Activated CD4-positive, alpha-beta T cell treated with anti-CD3 and anti-CD28 coated beads, Interleukin-2, amount 10 ng/mL, durations not matched to agents 24 days and 14 days (primary cell): ENCODE measurements around the gene PIK3R1. TPM values are rescaled to one million over a fixed set of nuclear protein-coding genes. Genes with fewer than 3 reads are reported as not detected.

Source experiments
- DNase-seq: peaks from one replicate; pipeline ENCODE4 v3.0.0; 2022
- H3K27ac Mint-ChIP-seq: one replicate; pipeline ENCODE4 v1.8.0; 2022; ENCODE audit warnings: mild to moderate bottlenecking, mixed read lengths
- H3K27me3 Mint-ChIP-seq: one replicate; pipeline ENCODE4 v1.8.0; 2022; ENCODE audit warnings: mixed read lengths
- H3K36me3 Mint-ChIP-seq: one replicate; pipeline ENCODE4 v1.8.0; 2022; ENCODE audit warnings: low read depth, mild to moderate bottlenecking, mixed read lengths
- H3K4me1 Mint-ChIP-seq: one replicate; pipeline ENCODE4 v1.8.0; 2021; ENCODE audit warnings: mixed read lengths
- H3K4me3 Mint-ChIP-seq: one replicate; pipeline ENCODE4 v1.8.0; 2022; ENCODE audit warnings: mild to moderate bottlenecking, moderate library complexity, mixed read lengths
- H3K9me3 Mint-ChIP-seq: one replicate; pipeline ENCODE4 v1.8.0; 2021; ENCODE audit warnings: mixed read lengths
- intact Hi-C: fragments of 100-400 bp; cut with micrococcal nuclease; formaldehyde crosslinking; loops from one replicate; pipeline ENCODE4 v1.15.1; 2023
- total RNA-seq: library from RNA; stranded (reverse); gene quantifications from 2 replicates; pipeline ENCODE4 v1.2.3, GENCODE V29; 2022

Gene PIK3R1
- total RNA-seq, 1 donor from 2014 or later, result 38.6 TPM

DNA sequence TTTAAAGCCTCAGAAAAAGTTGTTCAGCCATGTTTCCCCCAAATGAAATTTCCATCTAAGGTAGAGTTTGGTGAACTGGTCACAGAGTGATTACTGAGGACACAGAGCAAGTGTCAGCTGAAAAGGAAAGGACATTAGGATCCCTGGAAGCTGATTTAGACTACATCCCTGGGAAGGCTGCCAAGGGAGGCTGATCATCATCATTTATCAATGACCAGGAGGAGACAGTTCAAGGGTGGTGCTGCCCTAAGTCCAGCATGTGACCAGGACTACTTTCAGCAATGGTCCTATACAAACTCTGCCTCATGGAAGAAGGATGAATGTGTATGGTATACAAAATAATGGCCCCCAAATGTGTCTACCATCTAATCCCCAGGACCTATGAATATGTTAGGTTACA is 120.6 kb downstream of the PIK3R1 start:
- H3K4me1 Mint-ChIP-seq, result peaks cover 1% of the 10 kb centered on the region
- H3K36me3 Mint-ChIP-seq, result no peaks in the 10 kb centered on the region
- no peak overlapping the region for H3K27ac Mint-ChIP-seq
- peaks cover 8% of the 10 kb centered on the region for H3K9me3 Mint-ChIP-seq
- peaks cover 20% of the 10 kb centered on the region for H3K27me3 Mint-ChIP-seq
- H3K4me3 Mint-ChIP-seq, result no peak overlapping the region
- no peak for DNase-seq
- intact Hi-C loops, result no loop called here

DNA sequence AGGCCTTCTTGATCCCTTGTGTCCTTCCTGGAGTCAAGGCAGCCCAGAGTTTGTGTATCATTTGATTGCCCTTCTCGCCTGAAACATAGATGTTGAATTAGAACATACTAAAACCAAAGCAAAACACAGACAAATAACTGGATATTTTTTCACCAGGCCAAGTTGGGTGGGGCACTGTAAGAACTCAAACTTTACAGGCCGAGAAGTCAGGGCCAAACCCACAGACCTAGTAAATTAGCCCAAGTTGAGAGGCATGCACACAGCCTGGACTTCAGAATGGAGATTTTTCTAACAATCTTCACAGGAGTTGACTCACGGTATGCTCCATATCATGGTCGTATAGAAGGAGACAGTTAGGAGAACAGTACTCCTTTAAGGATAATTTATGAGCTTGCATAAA is 121.7 kb downstream of the PIK3R1 start:
- Mint-ChIP-seq H3K27me3 (peaks cover 25% of the 10 kb centered on the region), H3K9me3 (peaks cover 8% of the 10 kb centered on the region), H3K27ac (no peak overlapping the region), H3K36me3 (no peaks in the 10 kb centered on the region), H3K4me3 (no peak overlapping the region), H3K4me1 (peaks cover 4% of the 10 kb centered on the region)
- no peak for DNase-seq
- intact Hi-C loops, result no loop called here

DNA sequence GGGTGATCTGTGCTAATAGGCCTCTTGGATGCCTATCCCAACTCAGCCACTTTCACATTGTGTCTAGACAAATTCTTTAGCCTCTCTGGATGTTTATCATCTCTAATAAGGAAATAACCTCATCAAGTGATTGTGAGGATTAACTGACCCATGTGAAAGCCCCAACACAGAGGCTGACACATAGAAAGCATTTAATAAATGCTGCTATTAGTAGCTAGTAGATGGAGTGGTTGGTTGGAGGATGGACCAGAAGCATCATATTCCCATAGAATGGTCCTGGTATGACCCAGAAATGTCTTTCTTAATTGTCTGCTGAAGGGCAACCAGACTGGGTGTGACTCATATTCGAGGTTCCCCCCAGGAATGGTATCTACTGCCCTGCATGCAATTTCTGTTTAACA is 124.4 kb downstream of the PIK3R1 start:
- peaks cover 25% of the 10 kb centered on the region for H3K27me3 Mint-ChIP-seq
- intact Hi-C loops, result no loop called here
- H3K4me3 Mint-ChIP-seq, result no peak overlapping the region
- no peak for DNase-seq
- peaks cover 8% of the 10 kb centered on the region for H3K9me3 Mint-ChIP-seq
- no peaks in the 10 kb centered on the region for H3K36me3 Mint-ChIP-seq
- H3K4me1 Mint-ChIP-seq, result peaks cover 26% of the 10 kb centered on the region
- H3K27ac Mint-ChIP-seq, result no peak overlapping the region

- H3K36me3 Mint-ChIP-seq, result no peaks in the 10 kb centered on the region
- H3K27ac Mint-ChIP-seq, result no peak overlapping the region
- peaks cover 3% of the 10 kb centered on the region for H3K9me3 Mint-ChIP-seq
- peaks cover 31% of the 10 kb centered on the region for H3K4me1 Mint-ChIP-seq
- H3K4me3 Mint-ChIP-seq, result no peak overlapping the region
- intact Hi-C loops, result no loop called here
- no peak for DNase-seq
- peaks cover 21% of the 10 kb centered on the region for H3K27me3 Mint-ChIP-seq
Measured at GRCh38 chr5:68341006-68341405, 125.5 kb downstream of the PIK3R1 start.

DNA sequence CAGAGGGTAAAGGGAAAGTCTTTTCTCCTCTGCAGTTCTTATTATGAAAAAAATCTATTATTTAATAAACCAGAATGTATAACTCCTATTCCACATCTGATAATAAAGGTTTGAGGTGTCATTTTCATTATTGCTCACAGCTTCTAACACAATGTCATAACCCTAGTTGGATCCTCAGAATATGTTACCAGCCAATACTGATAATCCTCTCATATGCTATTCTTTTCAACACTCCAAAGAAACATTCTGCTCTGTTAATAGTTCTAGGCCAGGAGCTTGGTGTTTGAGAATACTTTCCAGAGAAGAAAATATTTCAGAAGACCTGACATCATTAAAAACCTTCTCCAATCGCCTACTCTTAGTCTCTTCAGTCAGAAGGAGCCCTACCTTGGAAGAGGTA is 127.1 kb downstream of the PIK3R1 start:
- H3K27me3 Mint-ChIP-seq, result peaks cover 18% of the 10 kb centered on the region
- peaks cover 33% of the 10 kb centered on the region for H3K4me1 Mint-ChIP-seq
- intact Hi-C loops, result loop anchor here (1.0 kb wide), 1 partner anchor 27 kb away; no protein-coding TSS in a partner anchor
- H3K9me3 Mint-ChIP-seq, result peaks cover 9% of the 10 kb centered on the region
- no peak for DNase-seq
- no peak overlapping the region for H3K27ac Mint-ChIP-seq
- no peak overlapping the region for H3K4me3 Mint-ChIP-seq
- no peaks in the 10 kb centered on the region for H3K36me3 Mint-ChIP-seq

GRCh38 chr5:68343421-68343826 is 127.9 kb downstream of the PIK3R1 start:
- Mint-ChIP-seq H3K36me3 (no peaks in the 10 kb centered on the region), H3K27ac (no peak overlapping the region), H3K9me3 (peaks cover 11% of the 10 kb centered on the region), H3K27me3 (peaks cover 18% of the 10 kb centered on the region), H3K4me1 (peaks cover 34% of the 10 kb centered on the region), H3K4me3 (no peak overlapping the region)
- intact Hi-C loops, result loop anchor here (1.0 kb wide), 1 partner anchor 26 kb away; no protein-coding TSS in a partner anchor
- peak; percentile 68 for DNase-seq

DNA sequence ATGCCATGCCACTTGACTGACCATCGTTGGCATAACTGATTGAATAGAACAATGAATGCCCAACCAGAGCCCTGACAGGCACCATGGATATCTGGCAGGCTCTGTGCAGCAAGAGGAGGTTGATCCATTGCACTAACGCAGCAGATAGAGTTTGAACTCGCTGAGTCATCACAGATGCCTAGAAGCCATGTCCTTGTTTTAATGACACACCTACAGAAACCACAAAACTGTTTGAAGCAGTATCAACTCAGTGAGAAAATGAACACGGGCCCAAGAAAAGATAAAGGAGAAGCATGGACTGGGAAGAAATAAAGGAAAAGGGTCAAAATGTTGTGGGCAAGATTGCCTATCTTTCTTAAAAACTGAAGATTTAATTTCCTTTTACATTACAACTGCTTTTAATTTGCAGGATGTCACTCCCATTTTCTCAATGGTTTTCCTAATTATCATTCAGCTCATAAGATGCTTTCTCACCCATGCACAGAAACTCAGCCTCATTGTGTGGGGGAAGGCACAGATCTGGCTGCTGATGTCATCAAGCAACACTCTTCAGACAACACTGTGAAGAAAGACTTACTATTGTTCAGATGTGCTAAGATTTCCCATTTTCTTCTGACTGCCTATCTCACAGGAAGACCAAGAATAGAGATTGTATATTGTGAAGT is 129.0 kb downstream of the PIK3R1 start:
- DNase-seq, result peak; percentile 69

GRCh38 chr5:68345171-68345570 is 129.6 kb downstream of the PIK3R1 start:
- no peak overlapping the region for H3K27ac Mint-ChIP-seq
- intact Hi-C loops, result loop anchor here (2.0 kb wide), 1 partner anchor 78 kb away; no protein-coding TSS in a partner anchor
- no peak for DNase-seq
- H3K4me3 Mint-ChIP-seq, result no peak overlapping the region
- H3K36me3 Mint-ChIP-seq, result no peaks in the 10 kb centered on the region
- peaks cover 10% of the 10 kb centered on the region for H3K27me3 Mint-ChIP-seq
- H3K4me1 Mint-ChIP-seq, result peaks cover 34% of the 10 kb centered on the region
- peaks cover 8% of the 10 kb centered on the region for H3K9me3 Mint-ChIP-seq

More for the DNA sequence above, 129.0 kb downstream of the PIK3R1 start:
- H3K27ac Mint-ChIP-seq, result peak overlapping the region; percentile 71
- peak overlapping the region; percentile 44 for H3K4me3 Mint-ChIP-seq
- intact Hi-C loops, result loop anchor here (1.0 to 2.0 kb wide), 5 partner anchors 37 to 120 kb away; no protein-coding TSS in a partner anchor
- H3K36me3 Mint-ChIP-seq, result no peaks in the 10 kb centered on the region
- H3K9me3 Mint-ChIP-seq, result peaks cover 8% of the 10 kb centered on the region
- H3K27me3 Mint-ChIP-seq, result peaks cover 13% of the 10 kb centered on the region
- H3K4me1 Mint-ChIP-seq, result peaks cover 34% of the 10 kb centered on the region

DNA sequence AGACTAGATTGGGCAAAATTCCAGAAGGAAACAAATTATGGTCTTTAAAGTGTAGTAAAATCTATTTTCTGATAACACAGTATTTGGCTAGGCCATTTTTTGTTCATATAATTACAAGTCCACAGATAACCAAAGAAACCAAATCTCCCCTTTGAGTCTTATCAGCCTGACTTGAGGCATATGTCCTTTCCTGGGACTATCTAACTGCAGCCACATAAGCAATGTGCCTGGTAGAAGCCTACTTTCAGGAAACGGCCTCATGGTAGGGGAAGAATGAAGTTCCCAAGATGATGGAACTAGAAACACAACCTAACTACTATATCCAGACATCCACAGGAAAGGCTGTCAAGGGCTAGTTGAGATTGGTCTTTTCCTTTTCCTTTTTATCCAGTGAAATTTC is 130.0 kb downstream of the PIK3R1 start:
- no peak overlapping the region for H3K4me3 Mint-ChIP-seq
- no peak for DNase-seq
- H3K27ac Mint-ChIP-seq, result no peak overlapping the region
- intact Hi-C loops, result loop anchor here (2.0 kb wide), 1 partner anchor 77 kb away; no protein-coding TSS in a partner anchor
- H3K36me3 Mint-ChIP-seq, result no peaks in the 10 kb centered on the region
- H3K9me3 Mint-ChIP-seq, result peaks cover 8% of the 10 kb centered on the region
- H3K27me3 Mint-ChIP-seq, result peaks cover 7% of the 10 kb centered on the region
- H3K4me1 Mint-ChIP-seq, result peaks cover 34% of the 10 kb centered on the region

DNA sequence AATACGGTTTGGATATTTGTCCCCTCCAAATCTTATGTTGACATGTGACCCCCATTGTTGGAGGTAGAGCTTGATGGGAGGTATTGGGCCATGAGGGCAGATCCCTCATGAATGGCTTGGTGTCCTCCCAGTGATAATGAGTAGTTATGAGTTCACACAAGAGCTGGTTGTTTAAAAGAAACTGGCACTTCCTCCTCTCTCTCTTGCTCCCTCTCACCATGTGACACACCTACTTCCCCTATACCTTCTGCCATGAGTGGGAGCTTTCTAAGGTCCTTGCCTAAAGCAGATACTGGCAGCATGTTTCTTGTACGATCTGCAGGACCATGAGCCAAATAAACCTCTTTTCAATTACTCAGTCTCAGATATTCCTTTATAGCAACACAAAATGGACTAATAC is 132.0 kb downstream of the PIK3R1 start:
- intact Hi-C loops, result no loop called here
- no peak overlapping the region for H3K4me3 Mint-ChIP-seq
- no peak for DNase-seq
- H3K36me3 Mint-ChIP-seq, result no peaks in the 10 kb centered on the region
- no peak overlapping the region for H3K27ac Mint-ChIP-seq
- H3K27me3 Mint-ChIP-seq, result no peaks in the 10 kb centered on the region
- H3K4me1 Mint-ChIP-seq, result peaks cover 31% of the 10 kb centered on the region
- H3K9me3 Mint-ChIP-seq, result peaks cover 8% of the 10 kb centered on the region

DNA sequence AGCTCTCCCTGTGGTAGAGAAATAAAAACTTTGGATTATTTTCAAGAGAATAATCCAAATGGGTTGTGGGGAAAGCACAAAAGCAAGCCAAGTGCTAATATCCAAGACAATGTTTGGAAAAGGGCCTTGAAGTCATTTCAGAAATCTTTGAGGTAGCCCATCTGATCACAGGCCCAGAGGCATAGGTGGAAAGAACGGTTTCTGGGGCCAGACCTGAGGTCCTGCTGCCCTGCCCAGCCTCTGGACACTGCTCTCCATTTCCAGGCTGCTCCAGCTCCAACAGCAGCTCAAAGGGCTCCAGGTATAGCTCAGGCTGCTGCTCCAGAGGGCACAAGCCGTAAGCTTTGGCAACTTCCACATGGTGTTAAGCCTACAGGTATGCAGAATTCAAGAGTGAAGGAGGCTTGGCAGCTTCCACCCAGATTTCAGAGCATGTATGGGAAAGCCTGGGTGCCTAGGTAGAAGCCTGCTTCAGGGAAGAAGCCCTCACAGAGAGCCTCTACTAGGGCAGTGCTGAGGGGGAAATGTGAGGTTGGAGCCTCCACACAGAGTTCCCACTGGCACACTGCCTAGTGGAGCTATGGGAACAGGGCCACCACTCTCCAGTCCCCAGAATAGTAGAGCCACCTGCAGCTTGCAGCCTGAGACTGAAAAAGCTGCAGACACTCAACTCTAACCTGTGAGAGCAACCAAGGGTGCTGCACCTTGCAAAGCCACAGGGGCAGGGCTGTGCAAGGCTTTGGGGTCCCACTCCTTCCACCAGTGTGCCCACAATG is 133.1 kb downstream of the PIK3R1 start:
- intact Hi-C loops, result no loop called here
- Mint-ChIP-seq H3K9me3 (peaks cover 8% of the 10 kb centered on the region), H3K36me3 (no peaks in the 10 kb centered on the region), H3K4me1 (peaks cover 21% of the 10 kb centered on the region), H3K4me3 (no peak overlapping the region), H3K27me3 (no peaks in the 10 kb centered on the region), H3K27ac (no peak overlapping the region)
- DNase-seq, result no peak

DNA sequence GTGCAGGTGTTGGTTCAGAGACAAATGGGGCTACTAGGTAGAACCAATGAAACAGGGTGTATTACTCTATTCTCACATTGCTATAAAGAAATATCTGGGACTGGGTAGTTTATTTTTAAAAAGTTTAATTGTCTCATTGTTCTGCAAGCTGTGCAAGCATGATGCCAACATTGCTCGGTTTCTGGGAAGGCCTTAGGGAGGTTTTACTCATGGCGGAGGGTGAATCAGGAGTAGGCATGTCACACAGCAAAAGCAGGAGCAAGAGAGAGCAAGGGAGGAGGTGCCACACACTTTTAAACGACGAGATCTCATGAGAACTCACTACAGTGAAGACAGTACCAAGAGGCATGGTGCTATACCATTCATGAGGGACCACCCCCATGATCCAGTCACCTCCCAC is 134.6 kb downstream of the PIK3R1 start:
- Mint-ChIP-seq H3K27ac (no peak overlapping the region), H3K4me3 (no peak overlapping the region), H3K36me3 (no peaks in the 10 kb centered on the region), H3K27me3 (no peaks in the 10 kb centered on the region), H3K9me3 (peaks cover 8% of the 10 kb centered on the region), H3K4me1 (peaks cover 7% of the 10 kb centered on the region)
- DNase-seq, result no peak
- intact Hi-C loops, result no loop called here
